K562 (cell line): ENCODE results near the gene BLZF1. TPM values are rescaled to one million over a fixed set of nuclear protein-coding genes. Genes with fewer than 3 reads are reported as not detected.

Experiments
- BDP1 ChIP-seq: IDR thresholded peaks from 3 replicates; pipeline ENCODE4 v1.6.1; 2011; ENCODE audit not compliant: insufficient read length, insufficient read depth
- CBX5 ChIP-seq: IDR thresholded peaks from 2 replicates; pipeline ENCODE4 v1.6.1; 2014; ENCODE audit warnings: low read depth, borderline replicate concordance
- EP300 ChIP-seq: IDR thresholded peaks from 2 replicates; pipeline ENCODE4 v1.6.1; 2012; ENCODE audit warnings: low read length, improper control_type of control experiment
- HDAC2 ChIP-seq: fragments of 450-650 bp; IDR thresholded peaks from 2 replicates; pipeline ENCODE4 v1.6.1; 2016; ENCODE audit warnings: mild to moderate bottlenecking
- HOXB6 ChIP-seq: fragments of 250-450 bp; sonication (Bioruptor Pico); IDR thresholded peaks from 2 replicates; pipeline ENCODE4 v1.5.1; 2022; ENCODE audit warnings: mild to moderate bottlenecking, borderline replicate concordance
- MAX ChIP-seq: sonication (generic); formaldehyde crosslinking; IDR thresholded peaks from 2 replicates; pipeline ENCODE4 v1.9.0; 2022; ENCODE audit warnings: mild to moderate bottlenecking, missing genetic modification reagents
- NELFE ChIP-seq: IDR thresholded peaks from 2 replicates; pipeline ENCODE4 v1.6.1; 2011; ENCODE audit warnings: mild to moderate bottlenecking; ENCODE audit not compliant: insufficient read depth, insufficient read length
- NFIX ChIP-seq: fragments of 250-450 bp; sonication (Bioruptor Pico); IDR thresholded peaks from 2 replicates; pipeline ENCODE4 v1.4.0; 2020; ENCODE audit warnings: low read depth, mild to moderate bottlenecking, moderate library complexity
- NR3C1 ChIP-seq: sonication (generic); formaldehyde crosslinking; IDR thresholded peaks from 2 replicates; pipeline ENCODE4 v1.8.1; 2022; ENCODE audit warnings: missing genetic modification reagents
- PATZ1 ChIP-seq: fragments of 250-450 bp; sonication (Bioruptor Pico); IDR thresholded peaks from 2 replicates; pipeline ENCODE4 v1.5.0; 2020; ENCODE audit warnings: mild to moderate bottlenecking, borderline replicate concordance
- PCBP1 ChIP-seq: fragments of 200-400 bp; formaldehyde crosslinking; IDR thresholded peaks from 2 replicates; pipeline ENCODE4 v1.6.1; 2018; ENCODE audit warnings: mild to moderate bottlenecking, low read depth, low read length; ENCODE audit not compliant: poor library complexity, severe bottlenecking
- SP2 ChIP-seq: IDR thresholded peaks from 2 replicates; pipeline ENCODE4 v1.6.1; 2011; ENCODE audit warnings: mild to moderate bottlenecking, low read depth, low read length, moderate library complexity; ENCODE audit not compliant: poor library complexity, severe bottlenecking; ENCODE audit errors: extremely low read depth
- STAT5B ChIP-seq: fragments of 250-450 bp; sonication (Bioruptor Pico); IDR thresholded peaks from 2 replicates; pipeline ENCODE4 v1.8.0; 2021; ENCODE audit warnings: mild to moderate bottlenecking, inconsistent platforms
- TEAD2 ChIP-seq: fragments of 450-650 bp; IDR thresholded peaks from 2 replicates; pipeline ENCODE4 v1.6.1; 2016; ENCODE audit warnings: missing genetic modification characterization, control low read depth, missing compliant biosample characterization
- TFAM ChIP-seq: fragments of 250-450 bp; sonication (Bioruptor Pico); conservative IDR thresholded peaks from 2 replicates; pipeline ENCODE4 v1.5.0; 2021; ENCODE audit warnings: mild to moderate bottlenecking, moderate library complexity
- TSC22D4 ChIP-seq: fragments of 450-650 bp; IDR thresholded peaks from 2 replicates; pipeline ENCODE4 v1.6.1; 2016; ENCODE audit warnings: missing genetic modification characterization, missing biosample characterization, control low read depth
- WHSC1 ChIP-seq: IDR thresholded peaks from one replicate; pipeline ENCODE4 v1.6.1; 2012; ENCODE audit warnings: low read length, control low read depth, inconsistent platforms
- XRCC5 ChIP-seq: fragments of 200-400 bp; formaldehyde crosslinking; IDR thresholded peaks from 2 replicates; pipeline ENCODE4 v1.6.1; 2017; ENCODE audit warnings: low read depth, mild to moderate bottlenecking, low read length
- YBX1 ChIP-seq: fragments of 450-650 bp; IDR thresholded peaks from 2 replicates; pipeline ENCODE4 v1.7.1; 2016; ENCODE audit warnings: mild to moderate bottlenecking
- ZBED1 ChIP-seq: IDR thresholded peaks from 2 replicates; pipeline ENCODE4 v1.6.1; 2014
- ZNF436 ChIP-seq: fragments of 250-450, 450-650 bp; sonication (Bioruptor Pico); formaldehyde crosslinking; IDR thresholded peaks from 2 replicates; pipeline ENCODE4 v1.7.0; 2020; ENCODE audit warnings: mild to moderate bottlenecking
- ZSCAN29 ChIP-seq: fragments of 450-650 bp; IDR thresholded peaks from 2 replicates; pipeline ENCODE4 v1.6.1; 2017
- polyA plus RNA-seq, 8 experiments: library from polyadenylated mRNA; depleted of rRNA in 4 of 8; stranded (reverse) in 5 of 8; unstranded in 3 of 8; fragments of >200 nt; fragmentation: Nextera tagmentation in 2 of 8; fragmentation: Illumina TruSeq in 1 of 8; extraction: Ambion mirVana in 2 of 8; extraction: Trizol in 1 of 8; gene quantifications; 2 replicates each; pipeline versions ENCODE4 v1.2.1 to v1.2.3, GENCODE V29; 2011 to 2014; ENCODE audit warnings: inconsistent platforms in 1 of 8, missing spikeins in 1 of 8
- total RNA-seq, 7 experiments: library from RNA; depleted of rRNA in 6 of 7; stranded (reverse); fragments of >200 nt in 6 of 7; fragmentation: Illumina TruSeq in 2 of 7; extraction: Trizol in 2 of 7; gene quantifications; 2 replicates each; pipeline versions ENCODE4 v1.2.1 to v1.2.3, GENCODE V29; 2011 to 2021; ENCODE audit warnings: low replicate concordance in 1 of 7
- TF ChIP-seq, protein P1 (sequence below): sonication (generic); formaldehyde crosslinking; IDR thresholded peaks from 2 replicates; pipeline ENCODE4 v1.8.0; 2022; ENCODE audit warnings: mild to moderate bottlenecking, missing genetic modification reagents
- TF ChIP-seq, protein P2 (sequence below), 2 experiments: fragments of 450-650 bp in 1 of 2; sonication (generic) in 1 of 2; formaldehyde crosslinking in 1 of 2; IDR thresholded peaks in 1 of 2; conservative IDR thresholded peaks in 1 of 2; 2 replicates each; pipeline versions ENCODE4 v1.6.1 to v1.8.1; 2016 to 2023; ENCODE audit warnings: mild to moderate bottlenecking in 2 of 2, moderate library complexity in 2 of 2, inconsistent platforms in 1 of 2, missing genetic modification reagents in 1 of 2
- TF ChIP-seq, protein P3 (sequence below): sonication (generic); formaldehyde crosslinking; IDR thresholded peaks from 2 replicates; pipeline ENCODE4 v1.8.0; 2022; ENCODE audit warnings: missing genetic modification reagents, mild to moderate bottlenecking, borderline replicate concordance

The BLZF1 gene
- total and polyA plus RNA-seq, 9 of the 15 experiments (the other 6 are each of a cell fraction or from before 2014, with no cell fraction given), result 20.5 to 32.8 (median 25.3) TPM

GRCh38 chr1:169367686-169368405 is at the start of gene BLZF1, which contains the start of gene NME7 (continued):
- TF ChIP-seq, protein P1, sequence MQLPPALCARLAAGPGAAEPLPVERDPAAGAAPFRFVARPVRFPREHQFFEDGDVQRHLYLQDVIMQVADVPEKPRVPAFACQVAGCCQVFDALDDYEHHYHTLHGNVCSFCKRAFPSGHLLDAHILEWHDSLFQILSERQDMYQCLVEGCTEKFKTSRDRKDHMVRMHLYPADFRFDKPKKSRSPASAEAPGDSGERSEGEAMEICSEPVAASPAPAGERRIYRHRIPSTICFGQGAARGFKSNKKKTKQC (CRISPR knock-in tag), result no peak
- TF ChIP-seq SP2 (no peak), NELFE (no peak), XRCC5 (no peak), MAX (peak; percentile 84), PCBP1 (no peak), HOXB6 (CRISPR knock-in tag) (no peak), EP300 (0 out of 2 replicates have a peak, but pooled peaks have one; percentile 35), HDAC2 (peak; percentile 70; the same call in 1 of the 2 replicates), NR3C1 (CRISPR knock-in tag) (no peak), ZSCAN29 (no peak), BDP1 (no peak), CBX5 (no peak), TFAM (CRISPR knock-in tag) (no peak), YBX1 (no peak), WHSC1 (no peak), ZNF436 (no peak), NFIX (CRISPR knock-in tag) (no peak), PATZ1 (no peak), TSC22D4 (no peak), TEAD2 (tag) (no peak), STAT5B (CRISPR knock-in tag) (no peak), ZBED1 (no peak)
- TF ChIP-seq, protein P2, sequence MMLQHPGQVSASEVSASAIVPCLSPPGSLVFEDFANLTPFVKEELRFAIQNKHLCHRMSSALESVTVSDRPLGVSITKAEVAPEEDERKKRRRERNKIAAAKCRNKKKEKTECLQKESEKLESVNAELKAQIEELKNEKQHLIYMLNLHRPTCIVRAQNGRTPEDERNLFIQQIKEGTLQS (IDR thresholded peaks at IDR 0.05), result peak; percentile 54; the same call in 1 of the 2 replicates
- TF ChIP-seq, protein P2 (CRISPR knock-in tag; conservative IDR thresholded peaks at IDR 0.05), result no peak; the same call in 1 of the 2 replicates
- TF ChIP-seq, protein P3, sequence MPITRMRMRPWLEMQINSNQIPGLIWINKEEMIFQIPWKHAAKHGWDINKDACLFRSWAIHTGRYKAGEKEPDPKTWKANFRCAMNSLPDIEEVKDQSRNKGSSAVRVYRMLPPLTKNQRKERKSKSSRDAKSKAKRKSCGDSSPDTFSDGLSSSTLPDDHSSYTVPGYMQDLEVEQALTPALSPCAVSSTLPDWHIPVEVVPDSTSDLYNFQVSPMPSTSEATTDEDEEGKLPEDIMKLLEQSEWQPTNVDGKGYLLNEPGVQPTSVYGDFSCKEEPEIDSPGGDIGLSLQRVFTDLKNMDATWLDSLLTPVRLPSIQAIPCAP (CRISPR knock-in tag), result no peak
